GM12875 (cell line): ENCODE data around the gene SCRG1.

Source experiments
- H3K4me3 ChIP-seq: one replicate; pipeline ENCODE4 v1.5.1; 2011; ENCODE audit warnings: low read depth, low read length, control low read depth
- CTCF ChIP-seq: IDR thresholded peaks from 2 replicates; pipeline ENCODE4 v1.5.1; 2011; ENCODE audit warnings: low read depth, mild to moderate bottlenecking, control low read depth, inconsistent platforms, low read length, moderate library complexity, borderline replicate concordance; ENCODE audit not compliant: insufficient read depth

Gene SCRG1

GRCh38 chr4:173367946-173368345 is 31.0 kb downstream of the SCRG1 start:
- no peak for TF ChIP-seq CTCF
- peak overlapping the region; percentile 15 for H3K4me3 ChIP-seq

- H3K4me3 ChIP-seq, result no peak overlapping the region
- TF ChIP-seq CTCF, result no peak
These were observed 31.6 kb downstream of the SCRG1 start for GRCh38 chr4:173367285-173367684.

- no peak for TF ChIP-seq CTCF
- no peak overlapping the region for H3K4me3 ChIP-seq
These were observed 33.4 kb downstream of the SCRG1 start for GRCh38 chr4:173365359-173365996.

GRCh38 chr4:173362666-173363065 is 36.2 kb downstream of the SCRG1 start:
- no peak overlapping the region for H3K4me3 ChIP-seq
- TF ChIP-seq CTCF, result no peak

GRCh38 chr4:173360587-173361221 is 38.2 kb downstream of the SCRG1 start:
- TF ChIP-seq CTCF, result no peak
- no peak overlapping the region for H3K4me3 ChIP-seq

GRCh38 chr4:173357939-173358338 is 41.0 kb downstream of the SCRG1 start:
- no peak for TF ChIP-seq CTCF
- no peak overlapping the region for H3K4me3 ChIP-seq

GRCh38 chr4:173347467-173347866 is 51.4 kb downstream of the SCRG1 start:
- H3K4me3 ChIP-seq, result no peak overlapping the region
- TF ChIP-seq CTCF, result no peak
